Brain microvascular endothelial cell (primary cell): ENCODE measurements around the gene DOP1B.

Experiments
- DNase-seq: peaks from one replicate; pipeline ENCODE4 v3.0.0-alpha.2; 2020
- H3K27ac ChIP-seq: fragments of 250-450 bp; sonication (Bioruptor Pico); 2 replicates; pipeline ENCODE4 v1.5.1; 2020; ENCODE audit warnings: mild to moderate bottlenecking, moderate library complexity
- H3K27me3 ChIP-seq: fragments of 250-450 bp; sonication (Bioruptor Pico); replicated peaks from 2 replicates; pipeline ENCODE4 v1.5.1; 2020; ENCODE audit warnings: mild to moderate bottlenecking
- H3K36me3 ChIP-seq: fragments of 250-450 bp; sonication (Bioruptor Pico); replicated peaks from 2 replicates; pipeline ENCODE4 v1.5.1; 2020; ENCODE audit warnings: mild to moderate bottlenecking
- H3K4me3 ChIP-seq: 2 replicates; pipeline ENCODE4 v1.5.1; 2011; ENCODE audit warnings: low read depth, mild to moderate bottlenecking, control low read depth, low read length, moderate library complexity
- CTCF ChIP-seq: IDR thresholded peaks from 2 replicates; pipeline ENCODE4 v1.5.1; 2011; ENCODE audit warnings: low read depth, mild to moderate bottlenecking, moderate library complexity, low read length, control low read depth, inconsistent platforms; ENCODE audit errors: missing control alignments
- in situ Hi-C: cut with HindIII; loops from 2 replicates; pipeline ENCODE4 v1.10.0; 2017; ENCODE audit warnings: low sequenced_read_pairs, low pct_ligation_motif_present

DOP1B gene

GRCh38 chr21:36165356-36165755 lies 8.7 kb downstream of the DOP1B start:
- Histone ChIP-seq H3K27ac (no peak overlapping the region), H3K36me3 (peaks cover 2% of the 10 kb centered on the region), H3K4me3 (no peak overlapping the region), H3K27me3 (no peaks in the 10 kb centered on the region)
- no peak for DNase-seq
- no peak for TF ChIP-seq CTCF
- in situ Hi-C loops, result no loop called here

- H3K27me3 ChIP-seq, result no peaks in the 10 kb centered on the region
- DNase-seq, result no peak
- in situ Hi-C loops, result no loop called here
- H3K4me3 ChIP-seq, result no peak overlapping the region
- H3K36me3 ChIP-seq, result peaks cover 2% of the 10 kb centered on the region
- no peak overlapping the region for H3K27ac ChIP-seq
- TF ChIP-seq CTCF, result no peak
These were observed 10.1 kb downstream of the DOP1B start for GRCh38 chr21:36166705-36167104.

- H3K4me3 ChIP-seq, result no peak overlapping the region
- in situ Hi-C loops, result no loop called here
- peaks cover 2% of the 10 kb centered on the region for H3K36me3 ChIP-seq
- DNase-seq, result no peak
- TF ChIP-seq CTCF, result no peak
- H3K27me3 ChIP-seq, result no peaks in the 10 kb centered on the region
- no peak overlapping the region for H3K27ac ChIP-seq
These were observed 10.9 kb downstream of the DOP1B start for GRCh38 chr21:36167541-36167940.

GRCh38 chr21:36169470-36170128 lies 13.0 kb downstream of the DOP1B start:
- Histone ChIP-seq H3K36me3 (peaks cover 2% of the 10 kb centered on the region), H3K4me3 (no peak overlapping the region), H3K27me3 (no peaks in the 10 kb centered on the region), H3K27ac (no peak overlapping the region)
- no peak for DNase-seq
- TF ChIP-seq CTCF, result peak; percentile 35
- in situ Hi-C loops, result no loop called here

GRCh38 chr21:36170823-36171222 lies 14.2 kb downstream of the DOP1B start:
- Histone ChIP-seq H3K4me3 (no peak overlapping the region), H3K27me3 (no peaks in the 10 kb centered on the region), H3K36me3 (peaks cover 2% of the 10 kb centered on the region), H3K27ac (no peak overlapping the region)
- TF ChIP-seq CTCF, result no peak
- in situ Hi-C loops, result no loop called here
- no peak for DNase-seq

GRCh38 chr21:36171336-36171735 lies 14.7 kb downstream of the DOP1B start:
- Histone ChIP-seq H3K4me3 (no peak overlapping the region), H3K36me3 (peaks cover 2% of the 10 kb centered on the region), H3K27me3 (no peaks in the 10 kb centered on the region), H3K27ac (no peak overlapping the region)
- in situ Hi-C loops, result no loop called here
- no peak for DNase-seq
- TF ChIP-seq CTCF, result no peak
